Astrocyte (in vitro differentiated cells and primary cell): ENCODE results near the gene PROSER3. TPM values are rescaled to one million over a fixed set of nuclear protein-coding genes. Genes with fewer than 3 reads are reported as not detected.

ENCODE experiments used
- DNase-seq: peaks from one replicate; pipeline ENCODE4 v3.0.0-alpha.2; 2010; ENCODE audit warnings: low read depth
- FAIRE-seq: peaks from 2 replicates; lab custom pipeline; 2011; peaks lifted over from hg19 to GRCh38; lab: Jason Lieb, UNC
- H2AFZ ChIP-seq: 2 replicates; pipeline ENCODE4 v1.6.0; 2012; ENCODE audit warnings: low read depth, low read length, inconsistent platforms
- H3K27ac ChIP-seq: 2 replicates; pipeline ENCODE4 v1.5.1; 2011; ENCODE audit warnings: low read depth, low read length, inconsistent platforms
- H3K27me3 ChIP-seq: 2 replicates; pipeline ENCODE4 v1.6.0; 2011; ENCODE audit warnings: low read length, inconsistent platforms; ENCODE audit not compliant: insufficient read depth
- H3K36me3 ChIP-seq: 2 replicates; pipeline ENCODE4 v1.5.1; 2011; ENCODE audit warnings: low read length, inconsistent platforms; ENCODE audit not compliant: insufficient read depth
- H3K4me1 ChIP-seq: 2 replicates; pipeline ENCODE4 v1.5.1; 2011; ENCODE audit warnings: low read length, inconsistent platforms; ENCODE audit not compliant: insufficient read depth
- H3K4me2 ChIP-seq: 2 replicates; pipeline ENCODE4 v1.6.0; 2012; ENCODE audit warnings: low read length, inconsistent platforms
- H3K4me3 ChIP-seq: 2 replicates; pipeline ENCODE4 v1.5.1; 2011; ENCODE audit warnings: low read depth, mild to moderate bottlenecking, low read length, inconsistent platforms; ENCODE audit not compliant: insufficient read depth
- H3K79me2 ChIP-seq: 2 replicates; pipeline ENCODE4 v1.6.0; 2012; ENCODE audit warnings: mild to moderate bottlenecking, low read length, inconsistent platforms; ENCODE audit not compliant: insufficient read depth
- H3K9ac ChIP-seq: 2 replicates; pipeline ENCODE4 v1.6.0; 2012; ENCODE audit warnings: mild to moderate bottlenecking, low read length, inconsistent platforms
- H3K9me3 ChIP-seq: 2 replicates; pipeline ENCODE4 v1.5.1; 2012; ENCODE audit warnings: low read depth, mild to moderate bottlenecking, low read length, inconsistent platforms; ENCODE audit not compliant: insufficient read depth
- H4K20me1 ChIP-seq: 2 replicates; pipeline ENCODE4 v1.6.0; 2012; ENCODE audit warnings: low read length, inconsistent platforms; ENCODE audit not compliant: insufficient read depth
- H3K27ac Mint-ChIP-seq: one replicate; pipeline ENCODE4 v1.8.0; 2021; ENCODE audit warnings: mild to moderate bottlenecking, mixed read lengths; ENCODE audit not compliant: unreplicated experiment
- H3K27me3 Mint-ChIP-seq: one replicate; pipeline ENCODE4 v1.8.0; 2021; ENCODE audit warnings: low read depth, mixed read lengths; ENCODE audit not compliant: unreplicated experiment
- H3K36me3 Mint-ChIP-seq: one replicate; pipeline ENCODE4 v1.8.0; 2021; ENCODE audit warnings: low read depth, mixed read lengths; ENCODE audit not compliant: unreplicated experiment
- H3K4me1 Mint-ChIP-seq: one replicate; pipeline ENCODE4 v1.8.0; 2021; ENCODE audit warnings: low read depth, mixed read lengths; ENCODE audit not compliant: unreplicated experiment
- H3K4me3 Mint-ChIP-seq: one replicate; pipeline ENCODE4 v1.8.0; 2021; ENCODE audit warnings: mild to moderate bottlenecking, moderate library complexity, mixed read lengths; ENCODE audit not compliant: unreplicated experiment
- H3K9me3 Mint-ChIP-seq: one replicate; pipeline ENCODE4 v1.8.0; 2021; ENCODE audit warnings: mild to moderate bottlenecking, mixed read lengths; ENCODE audit not compliant: unreplicated experiment
- CTCF ChIP-seq: IDR thresholded peaks from 2 replicates; pipeline ENCODE4 v1.5.1; 2011; ENCODE audit warnings: low read depth, mild to moderate bottlenecking, inconsistent platforms, low read length, moderate library complexity; ENCODE audit not compliant: insufficient read depth
- EZH2 ChIP-seq: IDR thresholded peaks from 2 replicates; pipeline ENCODE4 v1.6.1; 2012; ENCODE audit warnings: mild to moderate bottlenecking, low read length, inconsistent platforms; ENCODE audit not compliant: insufficient read depth
- total RNA-seq: library from RNA; stranded (reverse); gene quantifications from 2 replicates; pipeline ENCODE4 v1.2.1, GENCODE V29; 2021

PROSER3 gene
- total RNA-seq, 1 donor from 2014 or later, result 35.6 TPM

GRCh38 chr19:35786299-35787160 lies 28.6 kb downstream of the PROSER3 start:
- H3K9me3 Mint-ChIP-seq, result no peaks in the 10 kb centered on the region
- H3K9ac ChIP-seq, result no peak overlapping the region
- no peaks in the 10 kb centered on the region for H3K27me3 ChIP-seq
- H3K27me3 Mint-ChIP-seq, result peaks cover 32% of the 10 kb centered on the region
- no peak overlapping the region for H3K4me3 Mint-ChIP-seq
- H4K20me1 ChIP-seq, result no peaks in the 10 kb centered on the region
- FAIRE-seq (no peak), DNase-seq (no peak)
- peaks cover 7% of the 10 kb centered on the region for H3K36me3 Mint-ChIP-seq
- H3K4me1 ChIP-seq, result no peaks in the 10 kb centered on the region
- peaks cover 4% of the 10 kb centered on the region for H3K4me1 Mint-ChIP-seq
- no peak overlapping the region for H3K27ac ChIP-seq
- TF ChIP-seq CTCF (no peak), EZH2 (no peak)
- H3K36me3 ChIP-seq, result no peaks in the 10 kb centered on the region
- no peak overlapping the region for H3K27ac Mint-ChIP-seq
- no peak overlapping the region for H3K4me2 ChIP-seq
- H3K4me3 ChIP-seq, result no peak overlapping the region
- no peaks in the 10 kb centered on the region for H3K9me3 ChIP-seq
- no peak overlapping the region for H2AFZ ChIP-seq
- no peaks in the 10 kb centered on the region for H3K79me2 ChIP-seq

GRCh38 chr19:35787227-35787799 lies 29.3 kb downstream of the PROSER3 start:
- Histone ChIP-seq H3K4me2 (no peak overlapping the region), H3K9me3 (no peaks in the 10 kb centered on the region), H3K36me3 (no peaks in the 10 kb centered on the region), H3K27ac (no peak overlapping the region), H2AFZ (no peak overlapping the region), H3K27me3 (no peaks in the 10 kb centered on the region), H4K20me1 (no peaks in the 10 kb centered on the region), H3K9ac (no peak overlapping the region), H3K4me1 (no peaks in the 10 kb centered on the region), H3K4me3 (no peak overlapping the region), H3K79me2 (no peaks in the 10 kb centered on the region)
- H3K27me3 Mint-ChIP-seq, result peaks cover 31% of the 10 kb centered on the region
- no peak for FAIRE-seq
- no peaks in the 10 kb centered on the region for H3K9me3 Mint-ChIP-seq
- no peak for DNase-seq
- peaks cover 4% of the 10 kb centered on the region for H3K4me1 Mint-ChIP-seq
- H3K4me3 Mint-ChIP-seq, result no peak overlapping the region
- peaks cover 6% of the 10 kb centered on the region for H3K36me3 Mint-ChIP-seq
- no peak overlapping the region for H3K27ac Mint-ChIP-seq
- TF ChIP-seq EZH2 (no peak), CTCF (no peak)
